Measurements from ENCODE around the gene BCL2.

DNA sequence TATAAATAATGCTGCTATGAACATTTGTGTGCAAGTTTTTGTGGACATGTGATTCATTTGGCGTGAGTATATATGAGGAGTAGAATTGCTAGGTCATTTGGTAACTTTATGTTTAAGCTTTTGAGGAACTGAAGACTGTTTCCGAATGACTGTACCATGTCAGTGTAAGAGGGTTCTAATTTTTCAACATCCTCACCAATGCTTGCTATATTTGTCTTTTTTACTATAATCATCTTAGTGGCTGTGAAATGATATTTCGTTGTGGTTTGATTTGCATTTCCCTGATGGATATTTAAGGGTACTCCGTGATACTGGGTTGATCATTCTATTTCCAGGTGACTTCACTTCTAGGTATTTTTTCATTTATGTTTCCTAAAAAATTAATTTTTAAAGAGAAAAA is 241.1 kb downstream of the BCL2 start:
- TF ChIP-seq, protein P1, sequence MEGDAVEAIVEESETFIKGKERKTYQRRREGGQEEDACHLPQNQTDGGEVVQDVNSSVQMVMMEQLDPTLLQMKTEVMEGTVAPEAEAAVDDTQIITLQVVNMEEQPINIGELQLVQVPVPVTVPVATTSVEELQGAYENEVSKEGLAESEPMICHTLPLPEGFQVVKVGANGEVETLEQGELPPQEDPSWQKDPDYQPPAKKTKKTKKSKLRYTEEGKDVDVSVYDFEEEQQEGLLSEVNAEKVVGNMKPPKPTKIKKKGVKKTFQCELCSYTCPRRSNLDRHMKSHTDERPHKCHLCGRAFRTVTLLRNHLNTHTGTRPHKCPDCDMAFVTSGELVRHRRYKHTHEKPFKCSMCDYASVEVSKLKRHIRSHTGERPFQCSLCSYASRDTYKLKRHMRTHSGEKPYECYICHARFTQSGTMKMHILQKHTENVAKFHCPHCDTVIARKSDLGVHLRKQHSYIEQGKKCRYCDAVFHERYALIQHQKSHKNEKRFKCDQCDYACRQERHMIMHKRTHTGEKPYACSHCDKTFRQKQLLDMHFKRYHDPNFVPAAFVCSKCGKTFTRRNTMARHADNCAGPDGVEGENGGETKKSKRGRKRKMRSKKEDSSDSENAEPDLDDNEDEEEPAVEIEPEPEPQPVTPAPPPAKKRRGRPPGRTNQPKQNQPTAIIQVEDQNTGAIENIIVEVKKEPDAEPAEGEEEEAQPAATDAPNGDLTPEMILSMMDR (conservative IDR thresholded peaks at IDR 0.05): no peak
- TF ChIP-seq ZFX (IDR thresholded peaks at IDR 0.05): no peak

Measured in C4-2B (cell line).